Hematopoietic multipotent progenitor cell treated with erythropoietin and hydrocortisone succinate and interleukin-3 and kit ligand, for 6 days (in vitro differentiated cells): ENCODE measurements around the gene SF3B1.
"Not testable (repeated sequence)": the region's sequence is repeated elsewhere in the genome, so short reads cannot be mapped to it uniquely, and the experiment has no call there.

Experiments used
- DNase-seq: peaks from one replicate; pipeline ENCODE4 v3.0.0-alpha.2; 2015

The SF3B1 gene

DNA sequence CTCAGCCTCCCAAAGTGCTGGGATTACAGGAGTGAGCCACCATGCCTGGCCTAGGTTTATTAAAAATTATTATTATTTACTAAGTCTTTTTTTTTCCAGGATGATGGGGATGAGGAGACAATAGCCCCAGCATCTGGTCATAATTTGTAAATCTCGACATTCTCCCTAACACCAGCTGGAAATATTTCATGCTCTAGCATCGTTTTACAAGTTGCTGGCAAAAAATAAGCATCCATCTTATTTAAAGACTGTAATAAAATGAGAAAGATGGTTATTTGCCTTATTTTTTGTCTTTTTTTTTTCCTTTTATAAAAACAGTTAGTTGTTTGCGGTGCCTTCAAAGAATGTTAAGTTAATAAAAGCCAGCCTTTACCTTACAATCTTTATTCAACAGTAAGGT is 56.7 kb downstream of the SF3B1 start:
- DNase-seq: no peak

DNA sequence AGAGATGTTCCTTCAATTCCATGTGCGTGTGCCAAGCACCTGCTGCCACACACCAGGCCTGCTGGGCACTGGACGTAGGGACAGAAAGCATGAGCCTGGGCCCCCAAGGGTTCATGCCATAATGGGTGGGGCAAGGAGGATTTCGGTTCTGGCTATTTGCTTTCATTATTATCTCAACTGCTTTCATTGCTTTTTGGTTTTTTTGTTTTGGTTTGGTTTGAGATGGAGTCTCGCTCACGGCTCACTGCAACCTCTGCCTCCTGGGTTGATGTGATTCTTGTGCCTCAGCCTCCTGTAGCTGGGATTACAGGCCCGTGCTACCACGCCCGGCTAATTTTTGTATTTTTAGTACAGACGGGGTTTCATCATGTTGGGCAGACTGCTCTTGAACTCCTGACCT is 57.2 kb downstream of the SF3B1 start:
- DNase-seq: no peak

DNA sequence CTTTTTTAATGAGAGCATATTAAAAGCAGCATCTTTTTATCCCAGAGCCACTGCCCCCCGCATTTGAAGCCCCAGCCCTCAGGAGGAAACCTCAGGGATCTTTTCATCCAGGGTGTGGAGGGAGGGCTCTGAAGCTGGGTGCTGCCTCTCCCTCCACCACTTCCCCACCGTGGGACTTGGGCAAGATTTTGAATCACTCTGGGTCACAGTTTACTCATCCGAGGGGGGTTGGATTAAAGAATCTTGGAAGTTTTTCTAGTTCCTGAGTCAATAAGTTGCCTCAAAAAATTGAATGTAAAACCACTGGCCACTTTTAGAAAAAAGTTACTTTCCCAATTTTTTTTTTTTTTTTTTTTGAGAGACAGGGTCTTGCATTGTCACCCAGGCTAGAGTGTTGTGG is 62.2 kb downstream of the SF3B1 start:
- no peak for DNase-seq

DNA sequence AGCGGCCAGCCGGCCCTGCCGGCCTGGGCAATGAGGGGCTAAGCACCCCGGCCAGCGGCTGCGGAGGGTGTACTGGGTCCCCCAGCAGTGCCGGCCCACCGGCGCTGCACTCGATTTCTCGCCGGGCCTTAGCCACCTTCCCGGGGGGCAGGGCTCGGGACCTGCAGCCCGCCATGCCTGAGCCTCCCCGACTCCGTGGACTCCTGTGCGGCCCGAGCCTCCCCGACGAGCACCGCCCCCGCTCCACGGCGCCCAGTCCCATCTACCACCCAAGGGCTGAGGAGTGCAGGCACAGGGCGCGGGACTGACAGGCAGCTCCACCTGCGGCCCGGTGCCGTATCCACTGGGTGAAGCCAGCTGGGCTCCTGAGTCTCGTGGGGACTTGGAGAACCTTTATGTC is 64.2 kb downstream of the SF3B1 start:
- not testable (repeated sequence) for DNase-seq

DNA sequence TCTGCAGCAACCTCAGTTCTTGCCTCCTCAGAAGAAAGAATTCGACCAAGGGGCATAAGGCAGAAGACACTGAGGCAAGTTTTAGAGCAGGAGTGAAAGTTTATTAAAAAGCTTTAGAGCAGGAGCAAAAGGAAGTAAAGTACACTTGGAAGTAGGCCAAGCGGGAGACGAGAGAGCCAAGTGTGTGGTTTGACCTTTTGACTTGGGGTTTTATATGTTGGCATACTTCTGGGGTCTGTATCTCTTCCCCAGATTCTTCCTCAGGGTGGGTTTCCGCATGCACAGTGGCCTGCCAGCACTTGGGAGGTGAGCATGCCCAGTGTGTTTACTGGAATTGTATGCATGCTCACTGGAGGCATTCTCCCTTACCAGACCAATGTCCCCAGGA is 64.9 kb downstream of the SF3B1 start:
- no peak for DNase-seq

DNA sequence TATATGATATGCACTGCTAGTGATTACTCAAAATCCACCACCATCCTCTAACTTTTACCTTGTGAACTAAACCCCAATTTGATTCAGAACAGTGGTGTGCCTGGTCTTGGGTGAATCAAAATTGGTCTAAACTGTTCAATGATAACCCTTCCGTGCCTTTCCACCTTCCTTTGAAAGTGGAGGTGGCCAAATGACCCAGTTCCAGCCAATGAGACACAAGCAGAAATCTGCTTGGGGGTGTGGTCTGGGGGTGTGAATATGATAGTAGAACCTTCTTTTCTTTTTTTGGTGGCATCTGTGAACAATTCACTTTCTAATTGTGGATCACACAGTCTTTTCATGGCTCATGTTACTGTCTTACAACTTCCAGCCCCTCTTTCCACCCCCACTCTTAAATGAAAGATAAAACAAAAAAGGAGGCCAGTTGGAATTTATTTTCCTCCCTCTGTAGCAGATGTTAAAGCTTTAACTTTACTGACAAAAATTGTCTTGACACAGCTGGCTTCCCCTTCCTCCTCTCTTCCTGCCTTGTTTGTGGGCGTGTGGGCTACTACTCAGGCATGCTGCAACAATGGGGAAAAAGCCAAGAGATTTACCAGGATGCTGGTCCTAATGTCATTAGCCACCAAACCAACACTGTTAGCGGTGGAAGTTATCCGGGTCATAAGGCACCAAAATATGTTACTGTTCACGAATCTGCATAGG is 65.4 kb downstream of the SF3B1 start:
- DNase-seq: no peak

DNA sequence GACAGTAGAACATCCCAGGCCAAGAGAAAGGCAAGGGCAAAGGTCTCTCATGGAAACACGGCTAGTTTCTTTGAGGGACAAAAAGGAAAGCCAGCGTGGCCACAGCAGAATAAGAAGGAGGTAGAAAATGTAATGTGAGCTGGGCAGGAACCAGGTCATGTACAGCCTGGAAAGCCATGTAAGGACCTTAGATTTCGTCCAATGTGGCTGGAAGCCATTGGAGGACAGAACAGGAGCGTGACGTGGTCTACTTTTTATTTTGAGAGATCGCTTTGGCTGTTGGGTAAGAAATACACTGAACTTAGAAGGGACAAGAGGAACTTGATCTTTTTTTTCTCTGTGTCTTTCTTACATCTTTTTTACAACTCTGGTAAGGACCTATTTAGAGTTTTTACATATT is 66.4 kb downstream of the SF3B1 start:
- no peak for DNase-seq

DNA sequence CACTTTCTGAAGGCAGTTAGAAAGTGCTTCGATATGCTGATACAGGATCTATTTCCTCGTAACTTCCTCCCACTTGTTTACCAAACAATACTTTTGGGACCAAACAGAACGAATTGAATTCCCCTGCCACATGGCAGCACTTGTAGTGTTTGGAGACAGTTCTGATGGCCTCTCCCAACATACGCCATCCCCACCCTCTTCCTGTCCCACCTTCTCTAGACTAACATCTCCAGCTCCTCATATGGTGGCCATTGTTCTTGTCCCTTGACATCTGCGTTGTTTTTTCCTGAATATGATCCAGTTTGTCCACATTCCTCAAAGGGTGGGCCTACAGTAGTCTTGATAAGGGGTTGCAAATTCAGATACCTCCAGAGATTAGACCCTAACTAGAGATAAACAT is 70.8 kb downstream of the SF3B1 start:
- DNase-seq: no peak

DNA sequence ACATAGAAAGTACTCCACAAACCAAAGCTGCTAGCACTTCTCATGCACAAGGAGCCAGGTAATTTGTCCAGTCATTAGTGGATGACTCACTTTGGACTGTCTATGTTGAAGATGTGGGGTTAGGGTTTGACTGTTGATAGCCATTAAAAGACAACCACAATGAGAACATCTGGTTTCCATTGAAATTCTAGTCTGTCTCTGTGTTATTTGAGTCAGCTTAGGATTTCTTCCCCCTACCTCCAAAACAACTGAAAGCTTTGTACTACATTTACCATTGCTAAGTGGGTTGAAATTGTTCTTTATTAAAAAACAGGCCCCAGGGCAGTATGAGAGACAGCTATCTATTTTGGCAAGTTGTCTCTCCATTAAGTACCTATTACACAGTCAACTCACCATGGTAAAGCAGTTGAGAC is 74.1 kb downstream of the SF3B1 start:
- no peak for DNase-seq

DNA sequence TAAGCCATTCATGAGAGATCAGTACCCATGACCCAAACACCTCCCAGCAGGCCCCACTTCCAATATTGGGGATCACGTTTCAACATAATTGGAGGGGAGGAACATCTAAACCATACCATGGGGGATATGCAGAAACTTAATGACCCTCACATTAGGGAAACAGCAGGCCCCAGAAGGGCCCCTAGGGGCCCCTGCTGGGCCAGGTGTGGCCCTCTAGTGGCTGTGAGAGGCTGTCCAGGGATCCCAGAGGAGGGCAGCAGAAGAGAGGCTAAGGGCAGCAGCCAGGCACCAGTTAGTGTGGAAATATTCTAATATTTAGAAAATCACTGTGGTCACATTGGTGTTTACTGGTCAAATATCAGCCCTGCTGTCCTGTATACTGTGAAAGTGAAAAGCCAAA is 75.0 kb downstream of the SF3B1 start:
- DNase-seq: peak; percentile 25

DNA sequence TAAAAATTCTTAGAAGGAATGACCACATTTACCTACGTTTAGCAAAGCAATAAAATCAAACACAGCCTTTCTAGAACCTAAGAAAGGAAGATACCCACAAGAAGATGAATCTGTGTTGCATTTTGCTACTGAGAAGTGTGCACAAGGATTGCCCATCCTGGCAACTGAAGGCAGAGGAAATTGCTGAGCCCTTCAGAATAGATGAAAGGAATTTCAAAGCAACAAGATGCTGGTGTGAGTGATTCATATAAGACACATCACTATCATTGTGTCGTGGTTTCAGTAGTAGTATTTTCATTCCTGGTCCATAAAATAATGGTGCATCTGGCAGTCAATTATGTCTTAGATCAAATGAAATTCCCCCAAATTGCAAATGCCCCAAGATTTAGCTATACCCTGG is 75.9 kb downstream of the SF3B1 start:
- DNase-seq: no peak

DNA sequence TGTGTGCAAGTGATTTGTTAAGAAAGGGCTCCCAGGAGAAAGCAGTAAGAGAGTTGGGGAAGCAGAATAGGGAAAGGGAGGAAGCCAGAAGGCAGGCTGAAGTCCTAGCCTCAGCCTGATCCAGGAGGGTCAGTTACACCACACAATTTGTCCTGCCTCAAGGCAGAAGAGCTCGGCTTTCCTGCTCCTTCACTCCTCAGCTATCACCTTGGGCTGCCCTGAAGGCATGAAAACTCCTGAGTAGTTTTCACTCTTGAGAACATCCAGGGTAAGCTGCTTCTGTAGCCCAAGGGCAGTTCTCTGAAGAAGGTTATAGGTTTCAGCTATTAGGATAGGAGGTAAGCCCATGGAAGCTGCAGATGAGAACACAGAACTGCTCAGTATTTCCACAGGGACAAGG is 76.8 kb downstream of the SF3B1 start:
- no peak for DNase-seq

DNA sequence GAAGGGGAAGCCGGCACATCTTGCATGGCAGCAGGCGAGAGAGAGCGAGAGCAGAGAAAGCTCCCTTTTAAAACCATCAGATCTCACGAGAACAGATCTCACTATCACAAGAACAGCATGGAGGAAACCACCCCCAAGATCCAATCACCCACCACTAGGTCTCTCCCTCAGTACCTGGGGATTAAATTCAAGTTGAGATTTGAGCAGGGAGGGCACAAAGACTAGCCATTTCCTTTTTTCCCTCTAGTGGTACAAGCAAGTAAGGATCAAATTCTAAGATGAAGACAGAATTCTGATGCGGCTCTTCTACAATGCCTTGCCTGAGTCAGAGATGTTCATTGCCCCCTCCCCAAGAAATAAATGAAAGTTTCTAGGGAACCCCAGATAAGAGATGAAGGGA is 78.7 kb downstream of the SF3B1 start:
- DNase-seq: peak; percentile 22

DNA sequence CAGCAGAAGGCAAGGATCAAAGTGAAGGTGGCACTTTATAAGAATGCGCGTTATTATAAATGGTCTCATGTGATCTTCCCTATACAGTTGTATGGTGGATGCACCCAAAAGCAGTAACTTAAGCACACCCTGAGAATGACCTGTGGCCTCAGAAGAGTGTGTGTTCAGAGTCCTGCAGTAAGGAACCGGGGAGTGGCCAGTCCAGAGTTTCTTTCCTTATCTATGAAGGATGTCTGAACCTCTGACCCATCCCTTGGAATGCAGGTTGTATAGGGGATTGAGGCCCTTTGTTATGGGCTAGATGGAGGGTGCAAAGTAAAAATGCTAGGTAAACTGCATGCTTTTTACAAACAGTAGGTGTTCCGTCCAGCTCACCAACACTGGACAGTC is 80.7 kb downstream of the SF3B1 start:
- DNase-seq: no peak

DNA sequence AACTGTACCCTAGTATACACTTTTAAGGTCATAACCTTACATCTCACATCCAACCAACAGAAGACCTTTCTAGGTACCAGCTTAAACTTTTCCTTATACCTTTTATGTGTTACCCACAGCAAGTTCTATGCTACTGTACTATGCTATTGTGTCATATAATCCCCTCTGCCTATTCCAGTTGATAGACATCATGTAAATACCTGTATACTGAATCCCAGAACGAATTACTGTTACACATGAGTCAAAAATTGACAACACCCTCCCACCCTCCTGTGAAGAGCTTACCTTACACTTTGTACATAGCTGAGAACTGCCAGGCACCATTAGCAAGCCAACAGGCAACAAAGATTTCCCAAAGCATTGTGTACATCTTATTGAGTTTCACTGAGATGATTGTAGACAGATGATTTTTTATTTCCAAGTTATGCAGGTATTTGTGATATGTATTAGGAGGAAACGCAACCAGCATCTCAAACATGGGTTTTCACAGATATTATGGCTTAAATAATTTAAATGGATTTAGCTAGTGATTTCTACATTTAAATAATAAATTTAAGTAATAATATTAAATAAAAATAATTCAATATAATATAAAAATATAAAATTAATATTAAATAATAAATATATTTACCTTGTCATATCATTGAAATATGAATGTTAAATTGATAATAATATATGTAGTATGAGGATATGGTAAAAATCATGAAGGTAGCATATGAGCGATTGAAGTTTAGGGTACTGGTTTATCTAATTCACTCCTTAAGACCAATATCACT is 81.2 kb downstream of the SF3B1 start:
- DNase-seq: no peak

DNA sequence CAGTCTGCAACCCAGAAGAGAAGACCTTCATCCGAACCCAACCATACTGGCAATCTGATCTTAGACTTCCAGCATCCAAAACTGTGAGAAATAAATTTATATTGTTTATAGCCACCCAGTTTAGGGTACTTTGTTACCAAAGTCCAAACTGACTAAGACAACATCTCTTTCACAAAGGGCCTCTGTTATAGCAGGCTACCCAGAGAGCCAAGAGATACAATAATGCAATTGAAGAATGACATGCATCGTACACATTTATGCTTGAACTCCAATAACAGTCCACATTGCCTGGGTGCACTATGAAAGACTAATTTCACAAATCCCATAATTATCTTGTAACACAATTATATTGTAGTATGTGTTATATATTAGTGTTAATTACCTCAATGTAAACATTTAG is 85.1 kb downstream of the SF3B1 start:
- DNase-seq: no peak

DNA sequence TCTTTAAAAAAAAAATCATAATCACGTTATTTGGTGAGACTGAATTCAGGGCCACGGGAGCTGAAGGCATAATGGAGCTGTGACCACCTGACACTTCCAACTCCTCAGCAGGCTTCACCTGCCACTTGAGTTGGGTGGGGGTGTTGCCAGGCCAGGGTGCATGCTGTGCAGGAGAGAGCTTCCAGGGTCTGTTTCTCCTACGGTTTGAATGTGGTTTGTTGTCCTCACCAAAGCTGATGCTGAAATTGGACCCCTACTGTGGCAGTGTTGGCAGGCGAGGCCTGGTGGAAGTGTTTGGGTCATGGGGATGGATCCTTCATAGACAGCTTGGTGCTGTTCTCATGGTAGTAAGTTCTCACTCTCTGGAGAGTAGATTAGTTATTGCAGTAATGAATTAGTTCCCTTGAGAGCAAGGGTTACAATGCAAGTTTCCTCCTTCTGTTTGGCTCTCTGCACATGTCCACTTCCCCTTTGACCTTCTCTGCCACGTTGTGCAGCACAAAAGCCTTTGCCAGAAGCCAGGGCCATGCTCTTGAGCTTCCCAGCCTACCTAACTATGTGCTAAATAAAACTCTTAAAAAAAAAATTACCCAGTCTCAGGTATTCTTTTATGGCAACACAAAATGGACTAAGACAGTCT is 86.0 kb downstream of the SF3B1 start:
- DNase-seq: no peak

DNA sequence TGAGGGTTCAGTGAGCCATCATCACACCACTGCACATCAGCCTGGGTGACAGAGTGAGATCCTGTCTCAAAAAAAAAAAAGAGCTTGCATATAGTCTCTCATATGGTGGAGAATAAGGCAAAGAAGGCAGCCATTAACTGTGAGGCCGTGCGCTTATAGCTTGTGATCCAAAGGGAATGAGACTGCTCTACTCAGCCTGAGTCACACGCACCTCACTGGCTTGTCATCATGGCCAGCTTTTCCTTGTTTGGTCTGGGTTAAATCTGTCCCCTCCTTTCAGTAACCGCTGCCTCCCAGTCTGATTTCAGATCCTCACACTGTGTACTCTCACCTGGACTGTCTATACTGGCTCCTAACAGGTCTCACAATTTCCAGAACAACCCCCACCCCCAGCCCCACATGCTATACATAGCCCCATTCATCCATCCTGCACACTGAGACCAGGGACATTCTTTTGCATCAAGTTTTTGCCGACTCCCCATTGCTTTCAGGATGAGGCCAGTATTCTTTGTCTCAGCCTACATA is 88.9 kb downstream of the SF3B1 start:
- no peak for DNase-seq

DNA sequence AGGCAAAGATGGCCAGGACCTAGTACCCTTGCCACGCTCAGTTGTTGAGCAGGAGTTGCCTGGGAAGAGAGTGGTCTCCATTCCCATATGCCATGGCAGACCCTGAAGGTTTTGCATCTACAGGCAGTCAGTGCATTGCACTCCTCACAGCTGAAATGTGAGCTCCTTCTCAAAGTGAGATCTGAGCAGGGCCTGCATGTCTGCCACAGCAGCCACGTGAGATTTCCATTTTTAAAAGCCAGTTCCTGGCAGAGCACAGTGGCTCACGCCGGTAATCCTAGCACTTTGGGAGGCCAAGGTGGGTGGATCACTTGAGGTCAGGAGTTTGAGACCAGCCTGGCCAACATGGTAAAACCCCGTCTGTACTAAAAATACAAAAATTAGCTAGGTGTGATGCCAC is 90.9 kb downstream of the SF3B1 start:
- DNase-seq: not testable (repeated sequence)

DNA sequence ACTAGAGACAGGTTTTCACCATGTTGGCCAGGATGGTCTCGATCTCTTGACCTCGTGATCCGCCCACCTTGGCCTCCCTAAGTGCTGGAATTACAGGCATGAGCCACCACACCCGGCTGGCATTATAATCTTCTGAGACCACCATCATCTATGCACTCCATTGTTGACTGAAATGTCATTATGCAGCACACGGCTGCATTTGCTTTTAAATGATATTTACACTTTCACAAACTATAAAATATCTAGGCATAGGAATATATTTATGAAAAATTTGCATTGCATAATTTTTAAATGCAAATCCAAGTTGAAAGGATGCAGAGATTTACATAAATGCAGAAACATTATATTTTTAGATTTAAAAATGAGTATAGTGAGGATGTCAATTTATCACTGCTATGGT is 94.2 kb downstream of the SF3B1 start:
- DNase-seq: no peak
